K562 (cell line): Measurements from ENCODE around the gene MAN1B1. TPM values are rescaled to one million over a fixed set of nuclear protein-coding genes. Genes with fewer than 3 reads are reported as not detected.
A peak's percentile ranks its signal among the peaks of the same experiment; 100 is the strongest.

ENCODE experiments used
- CSDE1 ChIP-seq, 2 experiments: fragments of 450-650 bp; IDR thresholded peaks; 2 replicates each; pipeline ENCODE4 v1.6.1; 2016; ENCODE audit warnings: mild to moderate bottlenecking in 1 of 2
- E2F5 ChIP-seq: sonication (generic); formaldehyde crosslinking; IDR thresholded peaks from 2 replicates; pipeline ENCODE4 v1.8.0; 2022; ENCODE audit warnings: mild to moderate bottlenecking, missing genetic modification reagents
- LARP7 ChIP-seq: fragments of 450-650 bp; IDR thresholded peaks from 2 replicates; pipeline ENCODE4 v1.6.1; 2016
- PCBP2 ChIP-seq: fragments of 200-400 bp; formaldehyde crosslinking; IDR thresholded peaks from 2 replicates; pipeline ENCODE4 v1.6.1; 2018; ENCODE audit warnings: low read length, low read depth, mild to moderate bottlenecking, moderate library complexity; ENCODE audit not compliant: poor library complexity, severe bottlenecking
- SAP30 ChIP-seq: fragments of 200-600 bp; sonication (generic); IDR thresholded peaks from 2 replicates; pipeline ENCODE4 v1.6.1; 2012; ENCODE audit warnings: borderline replicate concordance, low read depth, mild to moderate bottlenecking, moderate library complexity, low read length, control low read depth, inconsistent platforms; ENCODE audit not compliant: insufficient read depth, poor library complexity, severe bottlenecking
- SETDB1 ChIP-seq: IDR thresholded peaks from one replicate; pipeline ENCODE4 v1.6.1; 2012; ENCODE audit warnings: low read length, control low read depth, inconsistent platforms
- ZNF124 ChIP-seq: sonication (generic); formaldehyde crosslinking; IDR thresholded peaks from 2 replicates; pipeline ENCODE4 v1.8.1; 2022; ENCODE audit warnings: missing genetic modification reagents
- ZNF23 ChIP-seq: fragments of 250-450 bp; sonication (Bioruptor Pico); IDR thresholded peaks from 2 replicates; pipeline ENCODE4 v1.4.0; 2020; ENCODE audit warnings: mild to moderate bottlenecking
- ZNF583 ChIP-seq: fragments of 250-450 bp; sonication (Bioruptor Pico); IDR thresholded peaks from 2 replicates; pipeline ENCODE4 v1.4.0; 2020
- polyA plus RNA-seq, 8 experiments: library from polyadenylated mRNA; depleted of rRNA in 4 of 8; stranded (reverse) in 5 of 8; unstranded in 3 of 8; fragments of >200 nt; fragmentation: Nextera tagmentation in 2 of 8; fragmentation: Illumina TruSeq in 1 of 8; extraction: Ambion mirVana in 2 of 8; extraction: Trizol in 1 of 8; gene quantifications; 2 replicates each; pipeline versions ENCODE4 v1.2.1 to v1.2.3, GENCODE V29; 2011 to 2014; ENCODE audit warnings: inconsistent platforms in 1 of 8, missing spikeins in 1 of 8
- total RNA-seq, 7 experiments: library from RNA; depleted of rRNA in 6 of 7; stranded (reverse); fragments of >200 nt in 6 of 7; fragmentation: Illumina TruSeq in 2 of 7; extraction: Trizol in 2 of 7; gene quantifications; 2 replicates each; pipeline versions ENCODE4 v1.2.1 to v1.2.3, GENCODE V29; 2011 to 2021; ENCODE audit warnings: low replicate concordance in 1 of 7
- TF ChIP-seq, protein P1 (sequence below), 2 experiments: fragments of 450-650 bp in 1 of 2; sonication (generic) in 1 of 2; formaldehyde crosslinking in 1 of 2; IDR thresholded peaks; 2 replicates each; pipeline versions ENCODE4 v1.7.1 to v1.9.0; 2016 to 2022; ENCODE audit warnings: inconsistent platforms in 1 of 2, mild to moderate bottlenecking in 1 of 2, missing genetic modification reagents in 1 of 2
- TF ChIP-seq, protein P2 (sequence below), 2 experiments: fragments of 450-650 bp; conservative IDR thresholded peaks; 2 replicates each; pipeline ENCODE4 v1.6.1; 2017; ENCODE audit warnings: mild to moderate bottlenecking in 2 of 2, moderate library complexity in 2 of 2
- TF ChIP-seq, protein P3 (sequence below): fragments of 450-650 bp; IDR thresholded peaks from 2 replicates; pipeline ENCODE4 v1.6.1; 2018; ENCODE audit not compliant: partially characterized antibody

The MAN1B1 gene
- total and polyA plus RNA-seq, 9 of the 15 experiments (the other 6 are each of a cell fraction or from before 2014, with no cell fraction given), result 0.55 to 36.6 (median 27.3) TPM

DNA sequence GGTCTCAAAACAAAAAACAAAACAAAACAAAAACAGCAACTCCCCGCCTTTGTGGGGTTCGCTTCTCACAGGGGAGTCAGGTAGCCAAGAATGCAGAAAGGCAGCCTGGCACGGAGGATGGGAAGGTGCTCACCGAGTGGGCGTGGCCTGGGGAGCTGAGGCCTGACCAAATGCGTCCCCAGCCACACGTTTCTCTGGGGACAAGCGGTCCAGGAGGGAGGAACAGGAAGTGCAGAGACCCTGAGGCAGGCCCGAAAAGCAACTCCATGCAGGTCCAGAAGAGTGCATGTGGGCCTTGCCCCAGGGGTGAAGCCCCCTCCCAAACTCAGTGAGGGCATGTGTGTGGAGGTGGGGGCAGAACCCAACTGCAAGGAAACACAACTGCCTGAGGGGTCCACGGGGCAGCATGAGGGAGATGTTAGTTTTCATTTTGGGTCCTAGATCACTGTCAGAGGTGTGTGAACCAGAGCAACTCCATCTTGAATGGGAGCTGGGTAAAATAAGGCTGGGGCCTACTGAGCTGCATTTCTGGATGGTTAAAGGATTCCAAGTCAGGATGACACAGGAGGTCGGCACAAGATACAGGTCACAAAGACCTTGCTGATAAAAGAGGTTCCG, 12.0 kb upstream of the MAN1B1 start (continued):
- TF ChIP-seq, protein P1, sequence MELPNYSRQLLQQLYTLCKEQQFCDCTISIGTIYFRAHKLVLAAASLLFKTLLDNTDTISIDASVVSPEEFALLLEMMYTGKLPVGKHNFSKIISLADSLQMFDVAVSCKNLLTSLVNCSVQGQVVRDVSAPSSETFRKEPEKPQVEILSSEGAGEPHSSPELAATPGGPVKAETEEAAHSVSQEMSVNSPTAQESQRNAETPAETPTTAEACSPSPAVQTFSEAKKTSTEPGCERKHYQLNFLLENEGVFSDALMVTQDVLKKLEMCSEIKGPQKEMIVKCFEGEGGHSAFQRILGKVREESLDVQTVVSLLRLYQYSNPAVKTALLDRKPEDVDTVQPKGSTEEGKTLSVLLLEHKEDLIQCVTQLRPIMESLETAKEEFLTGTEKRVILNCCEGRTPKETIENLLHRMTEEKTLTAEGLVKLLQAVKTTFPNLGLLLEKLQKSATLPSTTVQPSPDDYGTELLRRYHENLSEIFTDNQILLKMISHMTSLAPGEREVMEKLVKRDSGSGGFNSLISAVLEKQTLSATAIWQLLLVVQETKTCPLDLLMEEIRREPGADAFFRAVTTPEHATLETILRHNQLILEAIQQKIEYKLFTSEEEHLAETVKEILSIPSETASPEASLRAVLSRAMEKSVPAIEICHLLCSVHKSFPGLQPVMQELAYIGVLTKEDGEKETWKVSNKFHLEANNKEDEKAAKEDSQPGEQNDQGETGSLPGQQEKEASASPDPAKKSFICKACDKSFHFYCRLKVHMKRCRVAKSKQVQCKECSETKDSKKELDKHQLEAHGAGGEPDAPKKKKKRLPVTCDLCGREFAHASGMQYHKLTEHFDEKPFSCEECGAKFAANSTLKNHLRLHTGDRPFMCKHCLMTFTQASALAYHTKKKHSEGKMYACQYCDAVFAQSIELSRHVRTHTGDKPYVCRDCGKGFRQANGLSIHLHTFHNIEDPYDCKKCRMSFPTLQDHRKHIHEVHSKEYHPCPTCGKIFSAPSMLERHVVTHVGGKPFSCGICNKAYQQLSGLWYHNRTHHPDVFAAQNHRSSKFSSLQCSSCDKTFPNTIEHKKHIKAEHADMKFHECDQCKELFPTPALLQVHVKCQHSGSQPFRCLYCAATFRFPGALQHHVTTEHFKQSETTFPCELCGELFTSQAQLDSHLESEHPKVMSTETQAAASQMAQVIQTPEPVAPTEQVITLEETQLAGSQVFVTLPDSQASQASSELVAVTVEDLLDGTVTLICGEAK (IDR thresholded peaks at IDR 0.05), result no peak
- TF ChIP-seq, protein P1 (CRISPR knock-in tag; IDR thresholded peaks at IDR 0.05), result no peak
- peak; percentile 94 for TF ChIP-seq ZNF23 (CRISPR knock-in tag)
- no peak for TF ChIP-seq CSDE1 (IDR thresholded peaks at IDR 0.05)
- TF ChIP-seq, protein P2, sequence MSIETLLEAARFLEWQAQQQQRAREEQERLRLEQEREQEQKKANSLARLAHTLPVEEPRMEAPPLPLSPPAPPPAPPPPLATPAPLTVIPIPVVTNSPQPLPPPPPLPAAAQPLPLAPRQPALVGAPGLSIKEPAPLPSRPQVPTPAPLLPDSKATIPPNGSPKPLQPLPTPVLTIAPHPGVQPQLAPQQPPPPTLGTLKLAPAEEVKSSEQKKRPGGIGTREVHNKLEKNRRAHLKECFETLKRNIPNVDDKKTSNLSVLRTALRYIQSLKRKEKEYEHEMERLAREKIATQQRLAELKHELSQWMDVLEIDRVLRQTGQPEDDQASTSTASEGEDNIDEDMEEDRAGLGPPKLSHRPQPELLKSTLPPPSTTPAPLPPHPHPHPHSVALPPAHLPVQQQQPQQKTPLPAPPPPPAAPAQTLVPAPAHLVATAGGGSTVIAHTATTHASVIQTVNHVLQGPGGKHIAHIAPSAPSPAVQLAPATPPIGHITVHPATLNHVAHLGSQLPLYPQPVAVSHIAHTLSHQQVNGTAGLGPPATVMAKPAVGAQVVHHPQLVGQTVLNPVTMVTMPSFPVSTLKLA (conservative IDR thresholded peaks at IDR 0.05), result no peak
- TF ChIP-seq ZNF124 (CRISPR knock-in tag), result no peak
- peak; percentile 99 for TF ChIP-seq ZNF583 (CRISPR knock-in tag)
- no peak for TF ChIP-seq PCBP2
- no peak for TF ChIP-seq E2F5
- TF ChIP-seq LARP7, result no peak
- TF ChIP-seq SAP30, result no peak
- no peak for TF ChIP-seq SETDB1
- TF ChIP-seq, protein P3, sequence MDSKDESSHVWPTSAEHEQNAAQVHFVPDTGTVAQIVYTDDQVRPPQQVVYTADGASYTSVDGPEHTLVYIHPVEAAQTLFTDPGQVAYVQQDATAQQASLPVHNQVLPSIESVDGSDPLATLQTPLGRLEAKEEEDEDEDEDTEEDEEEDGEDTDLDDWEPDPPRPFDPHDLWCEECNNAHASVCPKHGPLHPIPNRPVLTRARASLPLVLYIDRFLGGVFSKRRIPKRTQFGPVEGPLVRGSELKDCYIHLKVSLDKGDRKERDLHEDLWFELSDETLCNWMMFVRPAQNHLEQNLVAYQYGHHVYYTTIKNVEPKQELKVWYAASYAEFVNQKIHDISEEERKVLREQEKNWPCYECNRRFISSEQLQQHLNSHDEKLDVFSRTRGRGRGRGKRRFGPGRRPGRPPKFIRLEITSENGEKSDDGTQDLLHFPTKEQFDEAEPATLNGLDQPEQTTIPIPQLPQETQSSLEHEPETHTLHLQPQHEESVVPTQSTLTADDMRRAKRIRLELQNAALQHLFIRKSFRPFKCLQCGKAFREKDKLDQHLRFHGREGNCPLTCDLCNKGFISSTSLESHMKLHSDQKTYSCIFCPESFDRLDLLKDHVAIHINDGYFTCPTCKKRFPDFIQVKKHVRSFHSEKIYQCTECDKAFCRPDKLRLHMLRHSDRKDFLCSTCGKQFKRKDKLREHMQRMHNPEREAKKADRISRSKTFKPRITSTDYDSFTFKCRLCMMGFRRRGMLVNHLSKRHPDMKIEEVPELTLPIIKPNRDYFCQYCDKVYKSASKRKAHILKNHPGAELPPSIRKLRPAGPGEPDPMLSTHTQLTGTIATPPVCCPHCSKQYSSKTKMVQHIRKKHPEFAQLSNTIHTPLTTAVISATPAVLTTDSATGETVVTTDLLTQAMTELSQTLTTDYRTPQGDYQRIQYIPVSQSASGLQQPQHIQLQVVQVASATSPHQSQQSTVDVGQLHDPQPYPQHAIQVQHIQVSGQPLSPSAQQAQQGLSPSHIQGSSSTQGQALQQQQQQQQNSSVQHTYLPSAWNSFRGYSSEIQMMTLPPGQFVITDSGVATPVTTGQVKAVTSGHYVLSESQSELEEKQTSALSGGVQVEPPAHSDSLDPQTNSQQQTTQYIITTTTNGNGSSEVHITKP, result no peak
